Measurements from ENCODE around the gene DSCAM. TPM values are rescaled to one million over a fixed set of nuclear protein-coding genes. Genes with fewer than 3 reads are reported as not detected.

The DSCAM gene
- total RNA-seq, 1 experiment from 2014 or later: 0.33 TPM

GRCh38 chr21:40829791-40830190 is 17.2 kb downstream of the DSCAM start:
- CTCF ChIA-PET: no interaction called here
- Mint-ChIP-seq H3K9me3 (ENCODE audit: unreplicated experiment) (peaks cover 24% of the 10 kb centered on the region), H3K27ac (ENCODE audit: low read depth, unreplicated experiment) (no peak overlapping the region), H3K4me1 (ENCODE audit: insufficient read depth, unreplicated experiment) (no peaks in the 10 kb centered on the region), H3K27me3 (ENCODE audit: insufficient read depth, unreplicated experiment) (no peaks in the 10 kb centered on the region), H3K4me3 (ENCODE audit: unreplicated experiment) (no peak overlapping the region), H3K36me3 (ENCODE audit: insufficient read depth, unreplicated experiment) (peaks cover 7% of the 10 kb centered on the region)
- no peak for DNase-seq (ENCODE audit: unreplicated experiment)
- BruUV-seq (replicated peaks): no TSS peak
- TF ChIP-seq, protein P1, sequence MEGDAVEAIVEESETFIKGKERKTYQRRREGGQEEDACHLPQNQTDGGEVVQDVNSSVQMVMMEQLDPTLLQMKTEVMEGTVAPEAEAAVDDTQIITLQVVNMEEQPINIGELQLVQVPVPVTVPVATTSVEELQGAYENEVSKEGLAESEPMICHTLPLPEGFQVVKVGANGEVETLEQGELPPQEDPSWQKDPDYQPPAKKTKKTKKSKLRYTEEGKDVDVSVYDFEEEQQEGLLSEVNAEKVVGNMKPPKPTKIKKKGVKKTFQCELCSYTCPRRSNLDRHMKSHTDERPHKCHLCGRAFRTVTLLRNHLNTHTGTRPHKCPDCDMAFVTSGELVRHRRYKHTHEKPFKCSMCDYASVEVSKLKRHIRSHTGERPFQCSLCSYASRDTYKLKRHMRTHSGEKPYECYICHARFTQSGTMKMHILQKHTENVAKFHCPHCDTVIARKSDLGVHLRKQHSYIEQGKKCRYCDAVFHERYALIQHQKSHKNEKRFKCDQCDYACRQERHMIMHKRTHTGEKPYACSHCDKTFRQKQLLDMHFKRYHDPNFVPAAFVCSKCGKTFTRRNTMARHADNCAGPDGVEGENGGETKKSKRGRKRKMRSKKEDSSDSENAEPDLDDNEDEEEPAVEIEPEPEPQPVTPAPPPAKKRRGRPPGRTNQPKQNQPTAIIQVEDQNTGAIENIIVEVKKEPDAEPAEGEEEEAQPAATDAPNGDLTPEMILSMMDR (IDR thresholded peaks at IDR 0.05; ENCODE audit: unreplicated experiment): no peak
- intact Hi-C loops (cut with micrococcal nuclease): no loop called here
- POLR2A ChIA-PET: no interaction called here

- TF ChIP-seq, protein P1 (IDR thresholded peaks at IDR 0.05; ENCODE audit: unreplicated experiment): no peak
- H3K4me3 Mint-ChIP-seq (ENCODE audit: unreplicated experiment): no peak overlapping the region
- intact Hi-C loops (cut with micrococcal nuclease): no loop called here
- peaks cover 7% of the 10 kb centered on the region for H3K36me3 Mint-ChIP-seq (ENCODE audit: insufficient read depth, unreplicated experiment)
- H3K4me1 Mint-ChIP-seq (ENCODE audit: insufficient read depth, unreplicated experiment): no peaks in the 10 kb centered on the region
- no peak for DNase-seq (ENCODE audit: unreplicated experiment)
- POLR2A ChIA-PET: no interaction called here
- CTCF ChIA-PET: no interaction called here
- H3K27ac Mint-ChIP-seq (ENCODE audit: low read depth, unreplicated experiment): no peak overlapping the region
- H3K9me3 Mint-ChIP-seq (ENCODE audit: unreplicated experiment): peaks cover 24% of the 10 kb centered on the region
- no TSS peak for BruUV-seq (replicated peaks)
- H3K27me3 Mint-ChIP-seq (ENCODE audit: insufficient read depth, unreplicated experiment): no peaks in the 10 kb centered on the region
These were observed 17.6 kb downstream of the DSCAM start for GRCh38 chr21:40829308-40829707.

- CTCF ChIA-PET: no interaction called here
- Mint-ChIP-seq H3K27me3 (ENCODE audit: insufficient read depth, unreplicated experiment) (no peaks in the 10 kb centered on the region), H3K36me3 (ENCODE audit: insufficient read depth, unreplicated experiment) (peaks cover 7% of the 10 kb centered on the region), H3K4me3 (ENCODE audit: unreplicated experiment) (no peak overlapping the region), H3K4me1 (ENCODE audit: insufficient read depth, unreplicated experiment) (no peaks in the 10 kb centered on the region), H3K9me3 (ENCODE audit: unreplicated experiment) (peaks cover 24% of the 10 kb centered on the region), H3K27ac (ENCODE audit: low read depth, unreplicated experiment) (no peak overlapping the region)
- intact Hi-C loops (cut with micrococcal nuclease): no loop called here
- POLR2A ChIA-PET: no interaction called here
- no TSS peak for BruUV-seq (replicated peaks)
- no peak for DNase-seq (ENCODE audit: unreplicated experiment)
- TF ChIP-seq, protein P1 (IDR thresholded peaks at IDR 0.05; ENCODE audit: unreplicated experiment): no peak
These were observed 19.4 kb downstream of the DSCAM start for GRCh38 chr21:40827509-40827908.

GRCh38 chr21:40819071-40819900 is 27.7 kb downstream of the DSCAM start:
- Mint-ChIP-seq H3K4me3 (ENCODE audit: unreplicated experiment) (no peak overlapping the region), H3K4me1 (ENCODE audit: insufficient read depth, unreplicated experiment) (no peaks in the 10 kb centered on the region), H3K27me3 (ENCODE audit: insufficient read depth, unreplicated experiment) (no peaks in the 10 kb centered on the region), H3K9me3 (ENCODE audit: unreplicated experiment) (peaks cover 14% of the 10 kb centered on the region), H3K36me3 (ENCODE audit: insufficient read depth, unreplicated experiment) (no peaks in the 10 kb centered on the region), H3K27ac (ENCODE audit: low read depth, unreplicated experiment) (no peak overlapping the region)
- POLR2A ChIA-PET: no interaction called here
- TF ChIP-seq, protein P1 (IDR thresholded peaks at IDR 0.05; ENCODE audit: unreplicated experiment): no peak
- no peak for DNase-seq (ENCODE audit: unreplicated experiment)
- intact Hi-C loops (cut with micrococcal nuclease): no loop called here
- CTCF ChIA-PET: interaction anchor here (0.6 kb wide), 1 partner anchor 230 kb away, joined by 3 read pairs; no protein-coding TSS in a partner anchor
- no TSS peak for BruUV-seq (replicated peaks)

Measured in MCF 10A (cell line).